SK-N-SH treated with all-trans-retinoic acid at 6 μM for 48 hours (cell line): ENCODE results near the gene PHIP.

Source experiments
- ATAC-seq: fragments of 200-7000 bp; cut with Tn5 transposase; 3 replicates; pipeline ENCODE4 v1.9.1; 2020; ENCODE audit warnings: mild to moderate bottlenecking, moderate library complexity
- ARNTL ChIP-seq: fragments of 450-650 bp; formaldehyde crosslinking; IDR thresholded peaks from 2 replicates; pipeline ENCODE4 v1.5.0; 2020; ENCODE audit warnings: low read depth, mild to moderate bottlenecking, moderate library complexity, borderline replicate concordance
- CREB5 ChIP-seq: fragments of 250-450 bp; sonication (Bioruptor Pico); IDR thresholded peaks from 2 replicates; pipeline ENCODE4 v1.5.1; 2020; ENCODE audit warnings: low read depth, mild to moderate bottlenecking, moderate library complexity
- CSRNP3 ChIP-seq: fragments of 250-450 bp; sonication (Bioruptor Pico); IDR thresholded peaks from 2 replicates; pipeline ENCODE4 v1.5.1; 2021; ENCODE audit warnings: mild to moderate bottlenecking, moderate library complexity
- ESRRG ChIP-seq: fragments of 250-450 bp; sonication (Bioruptor Pico); IDR thresholded peaks from 2 replicates; pipeline ENCODE4 v1.6.1; 2021; ENCODE audit warnings: mild to moderate bottlenecking
- GLIS3 ChIP-seq: fragments of 250-450 bp; sonication (Bioruptor Pico); IDR thresholded peaks from 2 replicates; pipeline ENCODE4 v1.5.0; 2020; ENCODE audit warnings: mild to moderate bottlenecking, moderate library complexity
- ISL1 ChIP-seq: fragments of 250-450 bp; sonication (Bioruptor Pico); IDR thresholded peaks from 2 replicates; pipeline ENCODE4 v2.1.2; 2022; ENCODE audit warnings: mild to moderate bottlenecking, moderate library complexity
- PATZ1 ChIP-seq: fragments of 250-450 bp; sonication (Bioruptor Pico); IDR thresholded peaks from 2 replicates; pipeline ENCODE4 v1.8.0; 2020; ENCODE audit warnings: mild to moderate bottlenecking, moderate library complexity, borderline replicate concordance
- POU6F1 ChIP-seq: fragments of 250-450 bp; sonication (Bioruptor Pico); IDR thresholded peaks from 2 replicates; pipeline ENCODE4 v1.8.0; 2021; ENCODE audit warnings: low read depth, mild to moderate bottlenecking, moderate library complexity, borderline replicate concordance
- PPARA ChIP-seq: fragments of 250-450 bp; sonication (Bioruptor Pico); IDR thresholded peaks from 2 replicates; pipeline ENCODE4 v1.5.0; 2020; ENCODE audit warnings: mild to moderate bottlenecking, borderline replicate concordance
- RARB ChIP-seq: fragments of 250-450 bp; sonication (Bioruptor Pico); IDR thresholded peaks from 2 replicates; pipeline ENCODE4 v1.8.0; 2021; ENCODE audit warnings: mild to moderate bottlenecking, moderate library complexity
- SNAI2 ChIP-seq: fragments of 250-450 bp; sonication (Bioruptor Pico); IDR thresholded peaks from 2 replicates; pipeline ENCODE4 v1.5.0; 2020; ENCODE audit warnings: mild to moderate bottlenecking, moderate library complexity
- TOX ChIP-seq: fragments of 250-450 bp; sonication (Bioruptor Pico); IDR thresholded peaks from 2 replicates; pipeline ENCODE4 v1.8.0; 2021; ENCODE audit warnings: mild to moderate bottlenecking, moderate library complexity, borderline replicate concordance
- TSHZ2 ChIP-seq: fragments of 250-450 bp; sonication (Bioruptor Pico); IDR thresholded peaks from 2 replicates; pipeline ENCODE4 v1.5.0; 2020; ENCODE audit warnings: mild to moderate bottlenecking, moderate library complexity
- ZFP3 ChIP-seq: fragments of 250-450 bp; sonication (Bioruptor Pico); IDR thresholded peaks from 2 replicates; pipeline ENCODE4 v1.5.0; 2020; ENCODE audit warnings: mild to moderate bottlenecking, moderate library complexity
- ZFP30 ChIP-seq: fragments of 450-650 bp; formaldehyde crosslinking; IDR thresholded peaks from 2 replicates; pipeline ENCODE4 v1.5.0; 2022; ENCODE audit warnings: mild to moderate bottlenecking, moderate library complexity
- ZNF565 ChIP-seq: fragments of 450-650 bp; formaldehyde crosslinking; conservative IDR thresholded peaks from 2 replicates; pipeline ENCODE4 v1.5.0; 2020; ENCODE audit warnings: low read depth, mild to moderate bottlenecking, moderate library complexity
- ZNF70 ChIP-seq: fragments of 450-650 bp; formaldehyde crosslinking; IDR thresholded peaks from 2 replicates; pipeline ENCODE4 v1.5.0; 2020; ENCODE audit warnings: mild to moderate bottlenecking, moderate library complexity
- ZNF8 ChIP-seq: fragments of 450-650 bp; formaldehyde crosslinking; IDR thresholded peaks from 2 replicates; pipeline ENCODE4 v1.5.0; 2020; ENCODE audit warnings: mild to moderate bottlenecking, moderate library complexity

The PHIP gene

GRCh38 chr6:79081663-79082062, 3.6 kb upstream of the PHIP start:
- no peak for TF ChIP-seq ZNF70 (CRISPR knock-in tag)
- TF ChIP-seq PATZ1 (CRISPR knock-in tag) = no peak
- TF ChIP-seq GLIS3 (CRISPR knock-in tag) = no peak
- TF ChIP-seq ZNF565 (CRISPR knock-in tag) = no peak
- no peak for TF ChIP-seq CREB5
- TF ChIP-seq TSHZ2 (CRISPR knock-in tag) = no peak
- TF ChIP-seq SNAI2 = no peak
- no peak for TF ChIP-seq ARNTL (CRISPR knock-in tag)
- TF ChIP-seq ZFP3 = no peak
- no peak for TF ChIP-seq RARB
- no peak for TF ChIP-seq ZNF8 (CRISPR knock-in tag)
- TF ChIP-seq ESRRG (CRISPR knock-in tag) = no peak
- TF ChIP-seq ZFP30 = no peak
- TF ChIP-seq PPARA (CRISPR knock-in tag) = no peak
- TF ChIP-seq POU6F1 (CRISPR knock-in tag) = no peak
- no peak for TF ChIP-seq CSRNP3 (CRISPR knock-in tag)
- no peak for TF ChIP-seq TOX (CRISPR knock-in tag)
- ATAC-seq = no peak

- ATAC-seq = no peak
- no peak for TF ChIP-seq TOX (CRISPR knock-in tag)
- TF ChIP-seq ZNF70 (CRISPR knock-in tag) = peak; percentile 58; the same call in 1 of the 2 replicates
- TF ChIP-seq ZFP3 = no peak
- TF ChIP-seq, all 23 proteins: peak for 1
These were observed 1.5 kb upstream of the PHIP start for GRCh38 chr6:79079561-79080041.

GRCh38 chr6:79077715-79078074, 359 bp downstream of the PHIP start:
- peak; percentile 30 for ATAC-seq
- TF ChIP-seq ISL1 (no peak), POU6F1 (CRISPR knock-in tag) (no peak), TOX (CRISPR knock-in tag) (no peak), RARB (no peak), ZNF8 (CRISPR knock-in tag) (no peak), CSRNP3 (CRISPR knock-in tag) (no peak)
